ENCODE data around the gene PRMT3.

- TF ChIP-seq CTCF (IDR thresholded peaks at IDR 0.05), result no peak
- TF ChIP-seq POLR2A (IDR thresholded peaks at IDR 0.05), result no peak
Observed at GRCh38 chr11:20399498-20399897, 12.0 kb downstream of the PRMT3 start.

All from adrenal gland (tissue), 5 donors.